Effector memory CD4-positive, alpha-beta T cell (primary cell): Measurements from ENCODE around the gene FBXL16.
A peak's percentile ranks its signal among the peaks of the same experiment; 100 is the strongest.

ENCODE experiments used
- DNase-seq, 3 donors: peaks; one replicate each; pipeline ENCODE4 v3.0.0-alpha.2; 2020
- H3K27ac ChIP-seq: 2 replicates; pipeline ENCODE4 v1.7.0; 2013; ENCODE audit warnings: mild to moderate bottlenecking, low read length, moderate library complexity; ENCODE audit not compliant: insufficient read depth, poor library complexity, severe bottlenecking
- H3K27me3 ChIP-seq: replicated peaks from 2 replicates; pipeline ENCODE4 v1.7.0; 2013; ENCODE audit warnings: mild to moderate bottlenecking, low read length; ENCODE audit not compliant: insufficient read depth, control insufficient read depth, poor library complexity, severe bottlenecking
- H3K36me3 ChIP-seq: 2 replicates; pipeline ENCODE4 v1.7.0; 2013; ENCODE audit warnings: mild to moderate bottlenecking, low read length, moderate library complexity; ENCODE audit not compliant: control insufficient read depth, insufficient read depth
- H3K4me1 ChIP-seq: 2 replicates; pipeline ENCODE4 v1.7.0; 2013; ENCODE audit warnings: low read length, mild to moderate bottlenecking; ENCODE audit not compliant: control insufficient read depth, insufficient read depth, poor library complexity, severe bottlenecking
- H3K4me3 ChIP-seq: 2 replicates; pipeline ENCODE4 v1.7.0; 2013; ENCODE audit warnings: low read length, low read depth, mild to moderate bottlenecking; ENCODE audit not compliant: insufficient read depth, poor library complexity, severe bottlenecking
- H3K9me3 ChIP-seq: 2 replicates; pipeline ENCODE4 v1.7.0; 2013; ENCODE audit warnings: mild to moderate bottlenecking, low read length, moderate library complexity; ENCODE audit not compliant: control insufficient read depth

FBXL16 gene

GRCh38 chr16:660459-661183 is 45.0 kb downstream of the FBXL16 start:
- no peaks in the 10 kb centered on the region for H3K27me3 ChIP-seq
- H3K36me3 ChIP-seq = no peaks in the 10 kb centered on the region
- H3K4me1 ChIP-seq = no peaks in the 10 kb centered on the region
- H3K9me3 ChIP-seq = no peaks in the 10 kb centered on the region
- no peak overlapping the region for H3K4me3 ChIP-seq
- H3K27ac ChIP-seq = no peak overlapping the region
- DNase-seq = peak; percentile 44 to 64 (median 56)

DNA sequence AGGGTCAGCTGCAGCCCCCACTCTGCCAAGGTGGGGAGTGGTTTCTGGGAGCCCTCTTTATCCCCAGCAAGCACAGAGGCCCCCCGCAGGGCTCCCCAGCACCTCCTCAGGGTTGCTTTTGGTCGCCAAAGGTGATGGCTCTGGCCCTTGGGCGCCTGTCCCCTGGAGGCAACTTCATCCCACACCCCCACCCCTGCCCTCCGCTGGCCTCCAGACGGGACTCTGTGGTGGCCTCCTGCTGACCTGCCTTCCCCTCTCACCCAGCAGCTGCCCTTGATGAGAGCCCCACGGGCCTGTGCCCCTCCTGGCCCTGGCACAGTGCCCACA is 45.5 kb downstream of the FBXL16 start:
- H3K27ac ChIP-seq = no peak overlapping the region
- no peaks in the 10 kb centered on the region for H3K4me1 ChIP-seq
- no peak overlapping the region for H3K4me3 ChIP-seq
- no peaks in the 10 kb centered on the region for H3K27me3 ChIP-seq
- no peaks in the 10 kb centered on the region for H3K9me3 ChIP-seq
- H3K36me3 ChIP-seq = no peaks in the 10 kb centered on the region
- no peak for DNase-seq

GRCh38 chr16:659618-660017 is 46.0 kb downstream of the FBXL16 start:
- Histone ChIP-seq H3K4me3 (no peak overlapping the region), H3K27me3 (no peaks in the 10 kb centered on the region), H3K27ac (no peak overlapping the region), H3K4me1 (no peaks in the 10 kb centered on the region), H3K9me3 (no peaks in the 10 kb centered on the region), H3K36me3 (no peaks in the 10 kb centered on the region)
- no peak for DNase-seq

DNA sequence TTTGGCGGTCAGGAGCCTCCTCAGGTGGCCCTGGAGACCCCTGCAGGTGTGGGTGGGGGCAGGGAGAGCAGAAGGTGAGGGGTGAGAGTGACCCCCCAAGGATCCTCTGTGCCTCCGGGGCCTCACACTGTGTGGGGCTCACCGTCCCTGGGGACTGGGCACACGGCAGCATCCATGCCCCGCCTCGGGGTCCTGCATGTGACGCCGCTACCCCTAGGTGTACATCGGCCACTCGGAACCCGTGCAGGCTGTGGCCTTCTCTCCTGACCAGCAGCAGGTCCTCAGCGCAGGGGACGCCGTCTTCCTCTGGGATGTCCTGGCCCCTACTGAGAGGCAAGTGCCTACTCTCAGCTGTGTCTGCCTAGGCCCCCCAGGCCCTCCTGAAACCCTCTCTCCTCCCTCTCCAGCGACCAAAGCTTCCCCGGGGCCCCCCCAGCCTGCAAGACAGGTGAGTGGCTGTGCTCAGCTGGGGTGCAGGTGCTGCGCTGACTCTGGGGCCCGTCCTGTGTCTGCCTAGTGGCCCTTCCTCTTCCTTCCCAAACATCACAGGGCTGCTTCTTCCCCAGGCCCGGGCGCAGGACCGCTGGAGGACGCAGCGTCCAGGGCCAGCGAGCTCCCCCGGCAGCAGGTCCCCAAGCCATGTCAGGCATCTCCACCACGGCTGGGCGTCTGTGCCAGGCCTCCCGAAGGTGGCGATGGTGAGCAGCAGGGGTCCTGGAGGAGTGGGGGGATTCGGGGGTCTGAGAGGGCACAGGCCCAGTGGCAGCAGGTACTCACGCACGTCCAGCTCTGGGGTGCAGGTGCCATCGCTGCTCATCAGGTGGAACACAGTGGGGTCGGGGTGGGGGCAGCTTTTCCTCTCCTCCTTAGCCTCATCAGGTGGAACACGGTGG is 46.7 kb downstream of the FBXL16 start:
- DNase-seq = no peak
- no peaks in the 10 kb centered on the region for H3K36me3 ChIP-seq
- no peaks in the 10 kb centered on the region for H3K9me3 ChIP-seq
- H3K4me1 ChIP-seq = no peaks in the 10 kb centered on the region
- H3K27me3 ChIP-seq = no peaks in the 10 kb centered on the region
- no peak overlapping the region for H3K27ac ChIP-seq
- H3K4me3 ChIP-seq = no peak overlapping the region

DNA sequence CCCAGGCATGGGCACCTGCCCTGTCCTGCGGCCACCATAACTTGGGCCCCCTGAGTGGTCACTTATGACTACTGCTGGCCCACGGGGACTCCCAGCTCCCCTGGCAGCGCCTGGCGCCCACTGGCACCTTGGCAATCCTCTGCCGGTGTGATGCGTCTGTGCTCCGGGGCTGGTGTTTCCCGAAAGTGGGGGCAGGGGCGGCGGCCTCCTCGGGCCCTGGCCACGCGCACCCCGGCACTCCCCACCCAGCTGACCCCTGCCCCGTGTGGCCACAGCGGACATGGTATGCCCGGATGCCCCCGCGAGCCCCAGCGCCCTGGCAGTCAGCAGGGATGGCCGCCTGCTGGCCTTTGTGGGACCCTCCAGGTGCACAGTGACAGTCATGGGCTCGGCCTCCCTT is 48.1 kb downstream of the FBXL16 start:
- Histone ChIP-seq H3K4me3 (no peak overlapping the region), H3K36me3 (no peaks in the 10 kb centered on the region)

DNA sequence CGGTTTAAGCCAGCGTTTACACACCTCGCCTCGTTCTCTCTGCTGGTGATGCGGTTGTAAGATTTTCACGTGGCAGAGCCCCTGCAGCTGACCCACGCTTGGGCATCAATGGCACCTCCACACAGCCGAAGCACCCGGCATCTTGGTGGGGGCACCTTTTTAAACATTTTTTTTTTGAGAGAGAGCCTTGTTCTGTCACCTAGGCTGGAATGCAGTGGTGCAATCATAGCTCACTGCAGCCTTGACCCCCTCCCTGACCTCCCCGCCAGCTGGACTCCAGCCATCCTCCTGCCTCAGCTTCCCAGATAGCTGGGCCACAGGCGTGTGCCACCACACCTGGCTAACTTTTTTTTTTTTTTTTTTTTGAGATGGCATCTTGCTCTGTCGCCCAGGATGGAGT is 51.6 kb downstream of the FBXL16 start:
- Histone ChIP-seq H3K4me3 (no peak overlapping the region), H3K27me3 (no peaks in the 10 kb centered on the region), H3K36me3 (no peaks in the 10 kb centered on the region), H3K27ac (no peak overlapping the region), H3K4me1 (peaks cover 7% of the 10 kb centered on the region), H3K9me3 (no peaks in the 10 kb centered on the region)
- no peak for DNase-seq

More for the DNA sequence above, 48.1 kb downstream of the FBXL16 start:
- no peak overlapping the region for H3K27ac ChIP-seq
- no peaks in the 10 kb centered on the region for H3K4me1 ChIP-seq
- H3K27me3 ChIP-seq = no peaks in the 10 kb centered on the region
- no peak for DNase-seq
- no peaks in the 10 kb centered on the region for H3K9me3 ChIP-seq

GRCh38 chr16:652454-653305 is 52.9 kb downstream of the FBXL16 start:
- no peaks in the 10 kb centered on the region for H3K36me3 ChIP-seq
- peaks cover 18% of the 10 kb centered on the region for H3K4me1 ChIP-seq
- no peak overlapping the region for H3K27ac ChIP-seq
- no peaks in the 10 kb centered on the region for H3K9me3 ChIP-seq
- H3K4me3 ChIP-seq = no peak overlapping the region
- H3K27me3 ChIP-seq = no peaks in the 10 kb centered on the region
- no peak for DNase-seq

- Histone ChIP-seq H3K36me3 (no peaks in the 10 kb centered on the region), H3K4me3 (no peak overlapping the region), H3K4me1 (peaks cover 21% of the 10 kb centered on the region), H3K27me3 (no peaks in the 10 kb centered on the region), H3K27ac (no peak overlapping the region), H3K9me3 (no peaks in the 10 kb centered on the region)
- no peak for DNase-seq
These were observed 53.8 kb downstream of the FBXL16 start for GRCh38 chr16:651844-652243.

DNA sequence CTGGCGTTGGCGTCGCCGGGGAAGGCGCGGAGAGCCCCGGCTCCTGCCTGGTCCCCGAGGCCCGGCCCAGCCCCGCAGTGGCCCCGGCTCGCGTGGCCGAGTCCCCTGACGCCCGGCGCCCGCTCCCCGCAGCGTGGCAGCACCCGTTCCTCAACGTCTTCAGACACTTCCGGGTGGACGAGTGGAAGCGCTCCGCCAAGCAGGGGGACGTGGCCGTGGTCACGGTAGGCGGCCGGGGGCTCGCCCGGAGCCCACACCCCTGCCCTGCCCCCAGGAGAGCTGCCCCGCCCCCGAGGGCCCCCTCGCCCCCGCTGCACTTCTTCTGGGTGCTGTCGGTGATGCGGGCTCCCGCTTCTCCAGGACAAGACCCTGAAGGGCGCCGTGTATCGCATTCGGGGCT is 56.0 kb downstream of the FBXL16 start:
- Histone ChIP-seq H3K27me3 (no peaks in the 10 kb centered on the region), H3K9me3 (no peaks in the 10 kb centered on the region), H3K36me3 (no peaks in the 10 kb centered on the region), H3K27ac (peak overlapping the region; percentile 91), H3K4me3 (peak overlapping the region; percentile 64), H3K4me1 (peaks cover 21% of the 10 kb centered on the region)
- no peak for DNase-seq
